Activated CD4-positive, alpha-beta T cell treated with anti-CD3 and anti-CD28 coated beads, Interleukin-2, amount 50 U/mL, for 48 hours (primary cell): ENCODE data around the gene A2ML1.
"Not testable (repeated sequence)": the region's sequence is repeated elsewhere in the genome, so short reads cannot be mapped to it uniquely, and the experiment has no call there.

Source experiments
- DNase-seq, 2 experiments: peaks; one replicate each; pipeline ENCODE4 v3.0.0-alpha.2; 2020

The A2ML1 gene

GRCh38 chr12:8859448-8859847, 37.0 kb downstream of the A2ML1 start:
- DNase-seq, result not testable (repeated sequence)

- DNase-seq, result peak; percentile 20 to 35
Observed at GRCh38 chr12:8860165-8860961, 37.9 kb downstream of the A2ML1 start.

GRCh38 chr12:8866429-8866828, 44.0 kb downstream of the A2ML1 start:
- DNase-seq, result no peak

- DNase-seq, result no peak
Observed at GRCh38 chr12:8867009-8867408, 44.6 kb downstream of the A2ML1 start.

GRCh38 chr12:8867786-8868185, 45.4 kb downstream of the A2ML1 start:
- DNase-seq, result no peak

GRCh38 chr12:8870586-8870985, 48.2 kb downstream of the A2ML1 start:
- no peak for DNase-seq

- no peak for DNase-seq
Observed at GRCh38 chr12:8871068-8871467, 48.6 kb downstream of the A2ML1 start.

- no peak for DNase-seq
Observed at GRCh38 chr12:8876887-8877286, 54.5 kb downstream of the A2ML1 start.

GRCh38 chr12:8886502-8887284, 64.3 kb downstream of the A2ML1 start:
- DNase-seq, result no peak

GRCh38 chr12:8887285-8887715, 64.9 kb downstream of the A2ML1 start:
- DNase-seq, result no peak

- peak; percentile 63 to 71 for DNase-seq
Observed at GRCh38 chr12:8890313-8891085, 68.1 kb downstream of the A2ML1 start.

GRCh38 chr12:8891976-8892375, 69.6 kb downstream of the A2ML1 start:
- DNase-seq, result no peak

GRCh38 chr12:8894378-8894777, 72.0 kb downstream of the A2ML1 start:
- no peak for DNase-seq

GRCh38 chr12:8894986-8895385, 72.6 kb downstream of the A2ML1 start:
- DNase-seq, result no peak

GRCh38 chr12:8897081-8897480, 74.7 kb downstream of the A2ML1 start:
- no peak for DNase-seq

GRCh38 chr12:8899830-8900229, 77.4 kb downstream of the A2ML1 start:
- DNase-seq, result no peak

- not testable (repeated sequence) for DNase-seq
Observed at GRCh38 chr12:8902703-8903102, 80.3 kb downstream of the A2ML1 start.

GRCh38 chr12:8903646-8904045, 81.2 kb downstream of the A2ML1 start:
- no peak for DNase-seq

- DNase-seq, result no peak
Observed at GRCh38 chr12:8904665-8905064, 82.2 kb downstream of the A2ML1 start.

- no peak for DNase-seq
Observed at GRCh38 chr12:8905546-8905945, 83.1 kb downstream of the A2ML1 start.

- no peak for DNase-seq
Observed at GRCh38 chr12:8906266-8907180, 84.1 kb downstream of the A2ML1 start.

- DNase-seq, result no peak
Observed at GRCh38 chr12:8907513-8907912, 85.1 kb downstream of the A2ML1 start.
